ENCODE results near the gene KMT5C.

The KMT5C gene

GRCh38 chr19:55384131-55384919 is 44.6 kb downstream of the KMT5C start, which contains the start of gene TMEM238:
Gene TMEM238, minus strand, starts transcription at chr19:55384292. Its CDS starts 33 bp downstream, at chr19:55384259.
- peaks cover 18% of the 10 kb centered on the region; the same call in 1 of the 2 replicates for H3K36me3 ChIP-seq (ENCODE audit: insufficient read depth)
- peaks cover 25% of the 10 kb centered on the region for H4K20me1 ChIP-seq (ENCODE audit: insufficient read depth)
- H3K27ac ChIP-seq, result peak within 1 kb of the TSS; percentile 85
- TF ChIP-seq CTCF (conservative IDR thresholded peaks at IDR 0.05; ENCODE audit: low read depth, low read length), result no peak
- peak within 1 kb of the TSS; percentile 60 for H2AFZ ChIP-seq (ENCODE audit: low read depth)
- no peaks in the 10 kb centered on the region for H3K27me3 ChIP-seq (ENCODE audit: insufficient read depth, low read depth)
- peak within 1 kb of the TSS; percentile 84 for H3K9ac ChIP-seq
- H3K79me2 ChIP-seq (ENCODE audit: insufficient read depth, low read depth), result peaks cover 48% of the 10 kb centered on the region
- H3K4me2 ChIP-seq, result peak within 1 kb of the TSS; percentile 96
- no peak within 1 kb of the TSS for H3K4me3 ChIP-seq (IDR thresholded peaks at IDR 0.05; ENCODE audit: insufficient read depth, low read depth, low read length)
- H3K4me1 ChIP-seq (ENCODE audit: low read depth, poor library complexity, severe bottlenecking), result peaks cover 38% of the 10 kb centered on the region

GRCh38 chr19:55384920-55385723 is 45.4 kb downstream of the KMT5C start:
- Histone ChIP-seq H2AFZ (ENCODE audit: low read depth) (peak overlapping the region; percentile 60), H3K4me3 (IDR thresholded peaks at IDR 0.05; ENCODE audit: insufficient read depth, low read depth, low read length) (no peak overlapping the region), H3K36me3 (ENCODE audit: insufficient read depth) (peaks cover 18% of the 10 kb centered on the region; the same call in 1 of the 2 replicates), H4K20me1 (ENCODE audit: insufficient read depth) (peaks cover 29% of the 10 kb centered on the region), H3K4me1 (ENCODE audit: low read depth, poor library complexity, severe bottlenecking) (peaks cover 38% of the 10 kb centered on the region), H3K4me2 (peak overlapping the region; percentile 96), H3K79me2 (ENCODE audit: insufficient read depth, low read depth) (peaks cover 48% of the 10 kb centered on the region), H3K27me3 (ENCODE audit: insufficient read depth, low read depth) (no peaks in the 10 kb centered on the region), H3K27ac (peak overlapping the region; percentile 85), H3K9ac (peak overlapping the region; percentile 77)
- TF ChIP-seq CTCF (conservative IDR thresholded peaks at IDR 0.05; ENCODE audit: low read depth, low read length), result no peak

GRCh38 chr19:55385724-55386492 is 46.2 kb downstream of the KMT5C start, which contains the start of gene RPL28:
Gene RPL28, plus strand, starts transcription at chr19:55385932. Its CDS starts 426 bp downstream, at chr19:55386358.
- Histone ChIP-seq H3K4me3 (IDR thresholded peaks at IDR 0.05; ENCODE audit: insufficient read depth, low read depth, low read length) (peak within 1 kb of the TSS; percentile 35), H3K36me3 (ENCODE audit: insufficient read depth) (peaks cover 18% of the 10 kb centered on the region; the same call in 1 of the 2 replicates), H3K27me3 (ENCODE audit: insufficient read depth, low read depth) (no peaks in the 10 kb centered on the region), H3K9ac (peak within 1 kb of the TSS; percentile 77), H3K27ac (peak within 1 kb of the TSS; percentile 85), H3K4me1 (ENCODE audit: low read depth, poor library complexity, severe bottlenecking) (peaks cover 38% of the 10 kb centered on the region), H4K20me1 (ENCODE audit: insufficient read depth) (peaks cover 29% of the 10 kb centered on the region), H2AFZ (ENCODE audit: low read depth) (peak within 1 kb of the TSS; percentile 60), H3K4me2 (peak within 1 kb of the TSS; percentile 96), H3K79me2 (ENCODE audit: insufficient read depth, low read depth) (peaks cover 46% of the 10 kb centered on the region)
- TF ChIP-seq CTCF (conservative IDR thresholded peaks at IDR 0.05; ENCODE audit: low read depth, low read length), result no peak

DNA sequence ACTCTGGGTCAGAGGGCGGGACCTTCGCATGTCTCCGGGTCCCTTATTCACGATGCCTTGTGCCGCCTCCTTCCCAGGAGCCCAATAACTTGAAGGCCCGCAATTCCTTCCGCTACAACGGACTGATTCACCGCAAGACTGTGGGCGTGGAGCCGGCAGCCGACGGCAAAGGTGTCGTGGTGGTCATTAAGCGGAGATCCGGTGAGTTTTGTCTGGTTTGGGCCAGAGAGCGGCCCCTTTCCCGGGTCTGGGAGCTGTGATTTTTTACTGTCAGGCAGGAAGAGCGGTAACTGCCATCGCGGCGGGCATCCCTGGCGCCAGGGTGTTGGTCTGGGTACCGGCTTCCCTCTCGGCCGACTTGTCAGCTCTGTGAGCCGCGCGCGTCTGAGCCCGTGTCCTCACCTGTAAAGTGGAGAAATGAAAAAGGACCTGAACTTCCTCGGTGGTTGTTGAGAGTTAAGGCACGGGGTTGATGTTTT is 46.9 kb downstream of the KMT5C start:
- H3K27me3 ChIP-seq (ENCODE audit: insufficient read depth, low read depth), result no peaks in the 10 kb centered on the region
- peaks cover 38% of the 10 kb centered on the region for H3K4me1 ChIP-seq (ENCODE audit: low read depth, poor library complexity, severe bottlenecking)
- peak overlapping the region; percentile 35 for H3K4me3 ChIP-seq (IDR thresholded peaks at IDR 0.05; ENCODE audit: insufficient read depth, low read depth, low read length)
- peaks cover 34% of the 10 kb centered on the region for H4K20me1 ChIP-seq (ENCODE audit: insufficient read depth)
- H3K4me2 ChIP-seq, result peak overlapping the region; percentile 94
- no peak overlapping the region for H2AFZ ChIP-seq (ENCODE audit: low read depth)
- H3K36me3 ChIP-seq (ENCODE audit: insufficient read depth), result peaks cover 18% of the 10 kb centered on the region; the same call in 1 of the 2 replicates
- peak overlapping the region; percentile 77 for H3K9ac ChIP-seq
- peaks cover 44% of the 10 kb centered on the region for H3K79me2 ChIP-seq (ENCODE audit: insufficient read depth, low read depth)
- H3K27ac ChIP-seq, result no peak overlapping the region; the same call in 1 of the 2 replicates
- no peak for TF ChIP-seq CTCF (conservative IDR thresholded peaks at IDR 0.05; ENCODE audit: low read depth, low read length)

All from KMS-11 (cell line).